NCI-H2196 treated with DMSO at 0.1 percent for 48 hours (cell line): ENCODE data around the gene CCND1.
A peak's percentile ranks its signal among the peaks of the same experiment; 100 is the strongest.

Experiments
- DNase-seq: peaks from one replicate; lab custom pipeline; 2025; ENCODE audit not compliant: unreplicated experiment; lab: John Stamatoyannopoulos, UW

Gene CCND1

GRCh38 chr11:69664901-69665300 is 23.9 kb downstream of the CCND1 start:
- DNase-seq: no peak

- no peak for DNase-seq
Measured at GRCh38 chr11:69665669-69666068, 24.7 kb downstream of the CCND1 start.

GRCh38 chr11:69666261-69666660 is 25.3 kb downstream of the CCND1 start:
- no peak for DNase-seq

GRCh38 chr11:69666752-69667536 is 26.0 kb downstream of the CCND1 start:
- no peak for DNase-seq

GRCh38 chr11:69667619-69668604 is 27.0 kb downstream of the CCND1 start:
- DNase-seq: peak; percentile 66

GRCh38 chr11:69669486-69669885 is 28.5 kb downstream of the CCND1 start:
- no peak for DNase-seq

GRCh38 chr11:69670158-69670845 is 29.3 kb downstream of the CCND1 start:
- DNase-seq: peak; percentile 75

GRCh38 chr11:69671734-69672465 is 30.9 kb downstream of the CCND1 start:
- no peak for DNase-seq

GRCh38 chr11:69674267-69674885 is 33.4 kb downstream of the CCND1 start:
- no peak for DNase-seq

- DNase-seq: peak; percentile 90
Measured at GRCh38 chr11:69674886-69675714, 34.1 kb downstream of the CCND1 start, which contains the start of gene LTO1. TSS of gene LTO1 (minus strand) at chr11:69675353. CDS start at chr11:69675239, 114 bp downstream.

GRCh38 chr11:69677749-69678148 is 36.8 kb downstream of the CCND1 start:
- no peak for DNase-seq

- DNase-seq: no peak
Measured at GRCh38 chr11:69680688-69681087, 39.7 kb downstream of the CCND1 start.

GRCh38 chr11:69682221-69682620 is 41.3 kb downstream of the CCND1 start:
- DNase-seq: no peak

GRCh38 chr11:69682681-69683326 is 41.8 kb downstream of the CCND1 start:
- no peak for DNase-seq

GRCh38 chr11:69683764-69684333 is 42.9 kb downstream of the CCND1 start:
- no peak for DNase-seq

- DNase-seq: no peak
Measured at GRCh38 chr11:69684651-69685050, 43.7 kb downstream of the CCND1 start.

- no peak for DNase-seq
Measured at GRCh38 chr11:69685348-69685747, 44.4 kb downstream of the CCND1 start.

GRCh38 chr11:69686452-69686851 is 45.5 kb downstream of the CCND1 start:
- no peak for DNase-seq
